Activated naive CD8-positive, alpha-beta T cell treated with anti-CD3 and anti-CD28 coated beads for 36 hours (primary cell): ENCODE data around the gene ARSG. TPM values are rescaled to one million over a fixed set of nuclear protein-coding genes. Genes with fewer than 3 reads are reported as not detected.

Experiments
- DNase-seq: peaks from one replicate; pipeline ENCODE4 v3.0.0; 2021
- H3K27ac Mint-ChIP-seq: one replicate; pipeline ENCODE4 v1.8.0; 2022; ENCODE audit warnings: mild to moderate bottlenecking, moderate library complexity, mixed read lengths
- H3K27me3 Mint-ChIP-seq: one replicate; pipeline ENCODE4 v1.8.0; 2022; ENCODE audit warnings: mild to moderate bottlenecking, mixed read lengths
- H3K36me3 Mint-ChIP-seq: one replicate; pipeline ENCODE4 v1.8.0; 2021; ENCODE audit warnings: mild to moderate bottlenecking, mixed read lengths
- H3K4me1 Mint-ChIP-seq: one replicate; pipeline ENCODE4 v1.8.0; 2021; ENCODE audit warnings: mixed read lengths
- H3K4me3 Mint-ChIP-seq: one replicate; pipeline ENCODE4 v1.8.0; 2022; ENCODE audit warnings: mild to moderate bottlenecking, moderate library complexity, mixed read lengths
- H3K9me3 Mint-ChIP-seq: one replicate; pipeline ENCODE4 v1.8.0; 2022; ENCODE audit warnings: mixed read lengths
- total RNA-seq, 2 experiments: library from RNA; stranded (reverse); gene quantifications; one replicate each; pipeline ENCODE4 v1.2.3, GENCODE V29; 2021

ARSG gene
- total RNA-seq, 2 experiments from 2014 or later = 5.0 to 5.2 TPM

- peaks cover 5% of the 10 kb centered on the region for H3K4me1 Mint-ChIP-seq
- H3K36me3 Mint-ChIP-seq = peaks cover 5% of the 10 kb centered on the region
- H3K4me3 Mint-ChIP-seq = no peak overlapping the region
- H3K27me3 Mint-ChIP-seq = peaks cover 9% of the 10 kb centered on the region
- no peak for DNase-seq
- no peak overlapping the region for H3K27ac Mint-ChIP-seq
- H3K9me3 Mint-ChIP-seq = no peaks in the 10 kb centered on the region
Measured at GRCh38 chr17:68451670-68452354, 160.5 kb downstream of the ARSG start.

GRCh38 chr17:68452724-68453290 is 161.5 kb downstream of the ARSG start:
- Mint-ChIP-seq H3K9me3 (no peaks in the 10 kb centered on the region), H3K27ac (no peak overlapping the region), H3K4me1 (peaks cover 6% of the 10 kb centered on the region), H3K36me3 (peaks cover 5% of the 10 kb centered on the region), H3K27me3 (peaks cover 9% of the 10 kb centered on the region), H3K4me3 (no peak overlapping the region)
- DNase-seq = no peak

DNA sequence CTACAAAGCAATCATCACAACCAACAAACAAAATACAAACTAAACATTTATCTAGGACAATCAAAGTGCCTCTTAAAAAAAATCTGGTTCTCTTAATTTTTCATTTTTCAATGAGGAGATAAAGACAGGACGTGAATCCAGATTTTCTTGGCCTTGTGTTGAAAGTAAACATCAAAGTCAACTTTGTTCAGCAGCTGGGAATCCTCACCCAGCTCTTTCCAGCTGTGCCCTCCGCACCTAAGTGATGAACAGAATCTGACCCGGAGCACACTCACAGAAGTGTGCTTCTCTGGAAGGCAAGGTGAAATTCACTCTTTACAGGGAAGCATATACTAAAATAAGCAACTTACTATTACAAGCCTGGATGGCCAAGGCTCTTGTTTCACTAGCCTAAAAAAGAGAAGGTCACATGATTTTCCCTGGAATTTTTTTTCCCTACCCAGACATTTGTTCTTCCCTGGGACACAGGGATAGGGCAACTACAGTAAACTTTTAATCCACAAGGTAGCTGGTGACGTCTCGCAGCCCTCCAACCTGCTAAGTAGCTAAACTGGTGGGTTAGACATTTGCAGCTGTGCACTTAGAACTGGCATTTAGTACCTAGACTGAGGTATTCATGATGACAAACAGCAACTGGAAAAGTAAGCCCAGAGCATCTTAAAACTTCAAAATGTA is 162.8 kb downstream of the ARSG start:
- DNase-seq = no peak
- H3K4me1 Mint-ChIP-seq = peaks cover 15% of the 10 kb centered on the region
- H3K27me3 Mint-ChIP-seq = peaks cover 13% of the 10 kb centered on the region
- peaks cover 5% of the 10 kb centered on the region for H3K36me3 Mint-ChIP-seq
- no peak overlapping the region for H3K4me3 Mint-ChIP-seq
- no peak overlapping the region for H3K27ac Mint-ChIP-seq
- no peaks in the 10 kb centered on the region for H3K9me3 Mint-ChIP-seq

GRCh38 chr17:68455901-68456338 is 164.6 kb downstream of the ARSG start:
- peaks cover 29% of the 10 kb centered on the region for H3K4me1 Mint-ChIP-seq

DNA sequence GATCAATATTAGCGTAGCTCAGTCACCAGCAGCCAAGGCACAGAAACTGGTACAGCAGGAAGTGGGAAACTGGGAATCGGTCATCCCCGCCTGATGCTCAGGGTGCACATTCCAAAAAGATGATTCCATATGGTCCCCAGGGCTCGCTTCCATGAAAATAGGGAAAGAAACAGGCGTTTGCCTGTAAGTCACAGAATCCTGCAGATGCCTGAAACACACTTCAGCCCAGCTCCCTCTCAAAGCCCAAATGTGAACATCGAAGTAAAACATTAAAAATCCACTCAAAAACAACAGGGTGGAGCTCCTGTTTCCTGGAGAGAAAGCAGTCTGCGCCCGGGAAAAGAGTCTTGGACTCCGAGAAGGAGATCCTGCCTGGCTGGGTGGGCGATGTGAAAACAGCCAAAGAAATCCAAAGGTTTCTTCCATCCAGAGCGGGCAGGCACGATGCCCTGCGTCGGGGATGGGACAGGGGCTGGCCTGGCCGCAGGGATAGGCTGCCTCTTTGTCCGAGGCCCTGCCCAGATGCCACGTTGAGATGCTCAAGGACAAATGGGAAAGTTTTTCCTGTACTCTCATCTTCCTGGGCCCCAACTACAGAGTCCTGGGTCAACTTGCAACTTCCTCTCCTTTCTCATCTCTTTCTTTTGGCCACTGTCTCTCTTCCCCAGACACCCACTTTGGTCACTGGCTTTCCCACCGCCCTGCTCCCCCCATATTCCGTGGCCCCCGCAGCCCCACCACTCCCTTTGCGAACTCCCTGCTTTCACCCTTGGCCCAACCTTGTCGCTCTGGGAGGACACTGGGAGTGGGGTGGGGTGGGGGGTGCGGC is 165.3 kb downstream of the ARSG start:
- peak overlapping the region; percentile 44 for H3K27ac Mint-ChIP-seq
- H3K9me3 Mint-ChIP-seq = no peaks in the 10 kb centered on the region
- no peak for DNase-seq
- peaks cover 35% of the 10 kb centered on the region for H3K4me1 Mint-ChIP-seq
- H3K27me3 Mint-ChIP-seq = peaks cover 13% of the 10 kb centered on the region
- H3K4me3 Mint-ChIP-seq = peak overlapping the region; percentile 81
- no peaks in the 10 kb centered on the region for H3K36me3 Mint-ChIP-seq

More at GRCh38 chr17:68455901-68456338, 164.6 kb downstream of the ARSG start:
- DNase-seq = no peak
- Mint-ChIP-seq H3K27ac (no peak overlapping the region), H3K9me3 (no peaks in the 10 kb centered on the region), H3K4me3 (peak overlapping the region; percentile 81), H3K36me3 (no peaks in the 10 kb centered on the region), H3K27me3 (peaks cover 13% of the 10 kb centered on the region)

- H3K9me3 Mint-ChIP-seq = no peaks in the 10 kb centered on the region
- H3K36me3 Mint-ChIP-seq = no peaks in the 10 kb centered on the region
- H3K27me3 Mint-ChIP-seq = peaks cover 13% of the 10 kb centered on the region
- peak within 1 kb of the TSS; percentile 75 for H3K27ac Mint-ChIP-seq
- H3K4me1 Mint-ChIP-seq = peaks cover 41% of the 10 kb centered on the region
- peak within 1 kb of the TSS; percentile 81 for H3K4me3 Mint-ChIP-seq
- DNase-seq = no peak
Measured at GRCh38 chr17:68457168-68457538, 165.9 kb downstream of the ARSG start, which contains the start of gene WIPI1. WIPI1 (minus strand) TSS chr17:68457496; CDS start chr17:68457421, 75 bp downstream.

GRCh38 chr17:68457539-68458259 is 166.4 kb downstream of the ARSG start:
- peak overlapping the region; percentile 75 for H3K27ac Mint-ChIP-seq
- H3K9me3 Mint-ChIP-seq = no peaks in the 10 kb centered on the region
- H3K4me3 Mint-ChIP-seq = peak overlapping the region; percentile 74
- peak; percentile 99 for DNase-seq
- H3K27me3 Mint-ChIP-seq = peaks cover 13% of the 10 kb centered on the region
- peaks cover 46% of the 10 kb centered on the region for H3K4me1 Mint-ChIP-seq
- no peaks in the 10 kb centered on the region for H3K36me3 Mint-ChIP-seq

DNA sequence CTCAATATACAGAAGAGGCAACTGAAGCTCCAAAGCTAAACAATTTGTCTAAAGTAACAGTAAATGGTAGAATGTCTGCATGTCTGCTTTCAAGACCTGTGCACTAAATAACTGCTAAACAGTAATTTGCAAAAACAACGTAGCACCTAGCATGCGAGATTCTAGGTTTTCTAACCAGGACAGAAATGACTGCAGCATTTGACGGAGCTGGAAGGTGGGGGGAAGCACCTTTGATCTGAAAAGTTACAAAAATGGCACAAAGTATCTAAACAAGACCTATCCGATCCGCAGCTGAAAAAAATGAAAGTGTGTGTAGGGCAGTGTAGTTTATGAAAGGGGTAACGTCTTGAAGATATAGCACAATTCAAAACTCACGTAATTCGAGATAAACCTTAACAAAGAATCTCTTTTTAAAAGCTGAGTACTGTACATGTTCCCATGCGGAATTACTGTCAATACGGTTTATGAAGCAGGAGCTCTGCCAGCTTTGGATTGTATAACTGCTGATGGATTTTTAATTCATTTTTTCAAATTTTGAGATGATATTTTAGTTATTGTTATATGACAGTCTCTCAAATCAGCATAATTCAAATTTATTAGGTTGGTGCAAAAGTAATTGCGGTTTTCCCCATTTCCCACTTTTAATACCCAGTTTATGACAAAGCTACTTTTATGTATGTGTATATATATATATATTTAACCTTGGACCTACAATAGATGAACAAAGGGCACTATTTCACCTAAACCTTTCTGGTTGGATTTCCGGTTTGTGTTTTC is 167.2 kb downstream of the ARSG start:
- no peaks in the 10 kb centered on the region for H3K9me3 Mint-ChIP-seq
- H3K36me3 Mint-ChIP-seq = no peaks in the 10 kb centered on the region
- H3K27ac Mint-ChIP-seq = peak overlapping the region; percentile 75
- no peak for DNase-seq
- peaks cover 13% of the 10 kb centered on the region for H3K27me3 Mint-ChIP-seq
- H3K4me1 Mint-ChIP-seq = peaks cover 50% of the 10 kb centered on the region
- peak overlapping the region; percentile 74 for H3K4me3 Mint-ChIP-seq

DNA sequence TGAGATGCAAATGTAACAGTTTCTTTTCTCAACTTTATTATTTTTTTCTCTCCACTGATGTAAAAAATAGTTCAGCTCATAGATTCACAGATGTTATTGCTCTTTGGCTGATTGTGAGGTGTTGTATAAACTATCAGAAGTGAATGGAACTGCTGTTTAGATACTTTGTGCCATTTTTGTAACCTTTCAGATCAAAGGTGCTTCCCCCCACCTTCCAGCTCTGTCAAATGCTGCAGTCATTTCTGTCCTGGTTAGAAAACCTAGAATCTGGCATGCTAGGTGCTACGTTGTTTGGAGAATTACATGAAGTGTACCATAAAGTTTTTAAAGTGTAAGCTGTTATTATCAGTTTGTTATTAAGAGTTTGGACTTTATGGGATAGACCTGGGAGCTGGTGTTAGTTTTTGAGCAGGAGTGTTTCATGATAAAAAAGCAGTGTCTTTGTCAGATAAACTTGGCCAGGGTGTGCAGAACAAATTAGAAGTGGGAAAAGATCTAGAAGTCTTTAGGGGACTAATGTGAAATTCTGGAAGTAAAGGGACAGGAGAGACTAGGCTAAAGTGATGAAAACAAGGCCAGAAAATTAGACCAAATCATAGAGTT is 167.8 kb downstream of the ARSG start:
- Mint-ChIP-seq H3K4me3 (peak overlapping the region; percentile 15), H3K27ac (peak overlapping the region; percentile 52), H3K4me1 (peaks cover 51% of the 10 kb centered on the region), H3K27me3 (peaks cover 13% of the 10 kb centered on the region), H3K9me3 (no peaks in the 10 kb centered on the region), H3K36me3 (no peaks in the 10 kb centered on the region)
- DNase-seq = no peak

DNA sequence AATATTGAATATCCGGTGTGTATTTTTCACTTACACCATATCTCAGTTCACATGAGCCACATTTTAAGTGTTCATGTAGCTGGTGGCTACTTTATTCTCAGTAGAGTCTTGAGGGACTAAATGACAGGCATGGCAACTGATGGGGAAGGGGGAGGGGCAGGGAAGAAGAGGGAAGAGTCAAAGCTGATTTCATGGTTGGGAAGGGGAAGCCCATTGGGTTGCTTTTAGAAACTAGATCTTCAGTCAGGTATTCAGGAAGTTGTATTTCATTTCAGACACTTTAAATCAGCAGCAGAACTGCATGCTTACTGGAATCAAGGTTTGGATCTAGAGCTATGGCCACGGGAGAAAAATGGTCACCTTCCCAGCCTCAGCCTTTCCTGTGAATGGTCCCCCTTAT is 168.9 kb downstream of the ARSG start:
- Mint-ChIP-seq H3K27ac (peak overlapping the region; percentile 92), H3K27me3 (peaks cover 13% of the 10 kb centered on the region), H3K9me3 (no peaks in the 10 kb centered on the region), H3K36me3 (no peaks in the 10 kb centered on the region), H3K4me1 (peaks cover 51% of the 10 kb centered on the region), H3K4me3 (peak overlapping the region; percentile 45)
- no peak for DNase-seq

GRCh38 chr17:68460715-68461114 is 169.4 kb downstream of the ARSG start:
- Mint-ChIP-seq H3K9me3 (no peaks in the 10 kb centered on the region), H3K4me3 (peak overlapping the region; percentile 45), H3K36me3 (no peaks in the 10 kb centered on the region), H3K27me3 (peaks cover 12% of the 10 kb centered on the region), H3K4me1 (peaks cover 53% of the 10 kb centered on the region), H3K27ac (peak overlapping the region; percentile 92)
- DNase-seq = no peak

- peaks cover 55% of the 10 kb centered on the region for H3K4me1 Mint-ChIP-seq
- no peaks in the 10 kb centered on the region for H3K9me3 Mint-ChIP-seq
- H3K4me3 Mint-ChIP-seq = peak overlapping the region; percentile 45
- peaks cover 8% of the 10 kb centered on the region for H3K27me3 Mint-ChIP-seq
- no peaks in the 10 kb centered on the region for H3K36me3 Mint-ChIP-seq
- no peak for DNase-seq
- peak overlapping the region; percentile 92 for H3K27ac Mint-ChIP-seq
Measured at GRCh38 chr17:68461122-68461539, 169.8 kb downstream of the ARSG start.

GRCh38 chr17:68461589-68461988 is 170.3 kb downstream of the ARSG start:
- Mint-ChIP-seq H3K4me1 (peaks cover 51% of the 10 kb centered on the region), H3K36me3 (no peaks in the 10 kb centered on the region), H3K4me3 (peak overlapping the region; percentile 47), H3K27ac (peak overlapping the region; percentile 92), H3K9me3 (no peaks in the 10 kb centered on the region), H3K27me3 (peaks cover 4% of the 10 kb centered on the region)
- peak; percentile 33 for DNase-seq
